Measurements from ENCODE around the gene FADS2. TPM values are rescaled to one million over a fixed set of nuclear protein-coding genes. Genes with fewer than 3 reads are reported as not detected.
"Not testable (repeated sequence)": the region's sequence is repeated elsewhere in the genome, so short reads cannot be mapped to it uniquely, and the experiment has no call there.

FADS2 gene
- total and polyA plus RNA-seq, 9 of the 15 experiments (the other 6 are each of a cell fraction or from before 2014, with no cell fraction given): 2.9 to 42.8 (median 16.2) TPM

DNA sequence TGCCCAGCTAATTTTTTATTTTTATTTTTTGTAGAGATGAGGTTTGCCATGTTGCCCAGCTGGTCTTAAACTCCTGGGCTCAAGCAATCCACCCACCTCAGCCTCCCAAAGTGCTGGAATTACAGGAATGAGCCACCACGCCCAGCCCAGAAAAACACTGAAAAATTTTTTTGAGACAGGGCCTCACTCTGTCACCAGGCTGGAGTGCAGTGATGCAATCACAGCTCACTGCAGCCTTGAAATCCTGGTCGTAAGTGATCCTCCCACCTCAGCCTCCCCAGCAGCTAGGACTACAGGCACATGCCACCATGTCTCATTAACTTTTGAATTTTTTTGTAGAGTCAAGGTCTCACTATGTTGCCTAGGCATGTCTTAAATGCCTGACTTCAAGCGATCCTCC is 54.2 kb downstream of the FADS2 start:
- H3K9ac ChIP-seq (ENCODE audit: insufficient read depth in 1 of 2, low read depth in 2 of 2, low read length in 2 of 2); H4K20me1 ChIP-seq (replicated peaks; ENCODE audit: control insufficient read depth, insufficient read depth, low read length); H3K9me3 ChIP-seq (replicated peaks; ENCODE audit: control insufficient read depth, insufficient read depth, low read depth, low read length); H3K4me2 ChIP-seq (ENCODE audit: insufficient read depth, low read length); intact Hi-C loops (cut with micrococcal nuclease); H3K27ac ChIP-seq (ENCODE audit: extremely low read depth, low read depth, low read length); DNase-seq (ENCODE audit: extremely low read depth in 1 of 4, low spot score in 3 of 4); H3K27me3 ChIP-seq (ENCODE audit: control insufficient read depth in 2 of 2, insufficient read depth in 2 of 2, low read length in 2 of 2); BruUV-seq (replicated peaks); H2AFZ ChIP-seq (ENCODE audit: low read depth, low read length); in situ Hi-C loops (cut with MboI); H3K9me1 ChIP-seq (ENCODE audit: control insufficient read depth, insufficient read depth, low read length); CTCF ChIA-PET (ENCODE audit: low intra/inter-chr PET ratio); ATAC-seq; H3K4me3 ChIP-seq: not testable (repeated sequence)
- peaks cover 24% of the 10 kb centered on the region; the same call in 2 of the 3 replicates for H3K36me3 ChIP-seq (ENCODE audit: control insufficient read depth, insufficient read depth, low read length)
- TF ChIP-seq, protein P1, sequence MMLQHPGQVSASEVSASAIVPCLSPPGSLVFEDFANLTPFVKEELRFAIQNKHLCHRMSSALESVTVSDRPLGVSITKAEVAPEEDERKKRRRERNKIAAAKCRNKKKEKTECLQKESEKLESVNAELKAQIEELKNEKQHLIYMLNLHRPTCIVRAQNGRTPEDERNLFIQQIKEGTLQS (IDR thresholded peaks at IDR 0.05): peak; percentile 78
- TF ChIP-seq, protein P1 (CRISPR knock-in tag; conservative IDR thresholded peaks at IDR 0.05): not testable (repeated sequence)
- TF ChIP-seq CEBPB (tag; IDR thresholded peaks at IDR 0.05) (peak; percentile 54), CEBPG (CRISPR knock-in tag; IDR thresholded peaks at IDR 0.05) (peak; percentile 75), CEBPG (tag; conservative IDR thresholded peaks at IDR 0.05 in 1 of 2, IDR thresholded peaks at IDR 0.05 in 1 of 2) (peak; percentile 14 to 65; a peak in 2 of 4 replicates)
- peak; percentile 19 for FAIRE-seq
- 86% methylated on average over 3 of the region's 3 CpGs for WGBS (ENCODE audit: insufficient coverage, low coverage, missing lambda C conversion rate)
- peaks cover 18 to 54% of the 10 kb centered on the region in 2 experiments; a peak in 4 of 5 replicates for H3K4me1 ChIP-seq (replicated peaks in 1 of 2; ENCODE audit: control insufficient read depth in 2 of 2, insufficient read depth in 2 of 2, low read length in 2 of 2)
- peaks cover 25% of the 10 kb centered on the region for H3K79me2 ChIP-seq (ENCODE audit: control insufficient read depth, insufficient read depth, low read length)
- POLR2A ChIA-PET: interaction anchor here (0.5 to 2.3 kb wide), 6 partner anchors 68 to 448 kb away, joined by 3 to 9 read pairs (median 3); partner anchors contain the start of genes BEST1 and FTH1
